LNCAP (cell line): ENCODE results near the gene FAM50A.

Source experiments
- TF ChIP-seq, protein P1 (sequence below): fragments of 450-650 bp; IDR thresholded peaks from 2 replicates; pipeline ENCODE4 v1.5.1; 2017; ENCODE audit warnings: mild to moderate bottlenecking

FAM50A gene

DNA sequence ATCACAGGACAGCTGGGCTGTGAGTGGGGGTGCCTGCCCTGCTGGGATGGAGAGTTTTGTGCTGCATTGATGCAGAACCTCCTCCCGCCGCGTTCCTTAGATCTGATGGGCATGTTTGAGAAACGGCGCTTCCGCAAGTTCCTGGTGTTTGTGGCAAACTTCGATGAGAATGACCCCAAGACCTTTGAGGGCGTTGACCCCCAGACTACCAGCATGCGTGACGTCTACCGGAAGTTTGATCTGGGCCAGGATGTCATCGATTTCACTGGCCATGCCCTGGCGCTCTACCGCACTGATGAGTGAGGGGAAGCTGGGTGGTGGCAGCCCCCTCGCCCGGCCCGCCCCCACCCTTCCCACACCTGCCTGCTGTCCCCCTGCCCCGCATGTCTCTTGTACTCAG lies 4.1 kb upstream of the FAM50A start:
- TF ChIP-seq, protein P1, sequence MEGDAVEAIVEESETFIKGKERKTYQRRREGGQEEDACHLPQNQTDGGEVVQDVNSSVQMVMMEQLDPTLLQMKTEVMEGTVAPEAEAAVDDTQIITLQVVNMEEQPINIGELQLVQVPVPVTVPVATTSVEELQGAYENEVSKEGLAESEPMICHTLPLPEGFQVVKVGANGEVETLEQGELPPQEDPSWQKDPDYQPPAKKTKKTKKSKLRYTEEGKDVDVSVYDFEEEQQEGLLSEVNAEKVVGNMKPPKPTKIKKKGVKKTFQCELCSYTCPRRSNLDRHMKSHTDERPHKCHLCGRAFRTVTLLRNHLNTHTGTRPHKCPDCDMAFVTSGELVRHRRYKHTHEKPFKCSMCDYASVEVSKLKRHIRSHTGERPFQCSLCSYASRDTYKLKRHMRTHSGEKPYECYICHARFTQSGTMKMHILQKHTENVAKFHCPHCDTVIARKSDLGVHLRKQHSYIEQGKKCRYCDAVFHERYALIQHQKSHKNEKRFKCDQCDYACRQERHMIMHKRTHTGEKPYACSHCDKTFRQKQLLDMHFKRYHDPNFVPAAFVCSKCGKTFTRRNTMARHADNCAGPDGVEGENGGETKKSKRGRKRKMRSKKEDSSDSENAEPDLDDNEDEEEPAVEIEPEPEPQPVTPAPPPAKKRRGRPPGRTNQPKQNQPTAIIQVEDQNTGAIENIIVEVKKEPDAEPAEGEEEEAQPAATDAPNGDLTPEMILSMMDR, result no peak

DNA sequence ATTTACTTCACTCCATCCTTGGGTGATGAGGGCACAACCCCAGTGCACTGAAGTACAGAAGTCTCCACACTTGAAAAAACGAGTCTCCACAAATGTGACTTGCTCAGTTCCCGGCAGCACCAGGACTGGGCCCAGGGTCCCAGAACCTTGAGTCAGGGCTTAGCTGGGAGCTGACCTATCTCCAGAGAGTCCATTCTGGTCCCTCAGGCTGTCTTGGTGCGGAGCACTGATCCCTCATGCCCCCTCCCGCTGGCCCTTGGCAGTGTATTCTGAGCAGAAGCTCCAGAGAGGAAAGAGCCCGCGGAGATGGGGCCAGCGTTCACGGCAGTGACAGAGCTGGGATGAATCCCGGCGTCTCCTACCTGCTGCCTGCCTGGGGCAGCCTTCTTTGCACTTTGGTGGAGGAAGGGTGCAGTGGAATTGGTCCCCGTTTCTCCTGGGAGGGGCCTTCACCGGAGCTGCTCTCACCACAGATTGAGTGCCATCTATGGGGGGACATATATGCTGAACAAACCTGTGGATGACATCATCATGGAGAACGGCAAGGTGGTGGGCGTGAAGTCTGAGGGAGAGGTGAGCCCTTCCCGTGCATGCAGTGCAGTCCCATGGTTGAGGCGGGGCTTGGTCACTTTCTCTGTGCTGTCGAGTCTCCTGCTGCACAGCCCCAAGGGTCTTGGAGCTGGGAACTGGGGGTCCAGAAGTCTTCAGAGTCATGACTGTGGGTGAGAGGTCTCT lies 3.2 kb upstream of the FAM50A start:
- TF ChIP-seq, protein P1, result no peak

- TF ChIP-seq, protein P1, result no peak
Measured at GRCh38 chrX:154441564-154441963, 2.4 kb upstream of the FAM50A start.

GRCh38 chrX:154441984-154442707 lies 1.8 kb upstream of the FAM50A start:
- TF ChIP-seq, protein P1, result no peak

DNA sequence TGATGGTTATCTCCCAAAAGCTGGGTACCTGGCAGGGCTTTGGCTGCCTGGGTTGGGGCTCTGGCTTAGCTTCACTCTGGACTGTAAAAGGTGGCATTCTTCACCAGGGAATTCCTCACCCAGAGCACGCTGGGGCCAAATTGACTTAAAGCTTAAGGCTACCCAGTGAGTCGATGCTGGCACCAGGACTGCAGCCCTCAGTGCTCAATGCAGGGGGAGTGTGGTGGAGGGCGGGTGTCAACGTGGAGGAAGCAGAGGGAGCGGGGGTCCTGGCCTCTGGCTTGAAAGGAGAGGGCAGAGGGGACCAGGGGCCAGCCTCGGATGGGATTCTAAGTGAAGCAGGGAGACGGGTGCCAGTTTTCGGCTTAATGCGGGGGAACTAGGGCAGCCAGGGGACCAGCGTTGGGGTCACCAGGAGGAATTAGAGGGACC lies 446 bp upstream of the FAM50A start:
- TF ChIP-seq, protein P1, result no peak

- TF ChIP-seq, protein P1, result no peak
Measured at GRCh38 chrX:154444755-154445246, 860 bp downstream of the FAM50A start.

GRCh38 chrX:154445776-154446175 lies 1.8 kb downstream of the FAM50A start:
- TF ChIP-seq, protein P1, result no peak
